GM19193 (cell line): ENCODE measurements around the gene STKLD1.

Experiments
- POLR2A ChIP-seq: IDR thresholded peaks from 4 replicates; pipeline ENCODE4 v1.6.1; 2011; ENCODE audit not compliant: insufficient read depth, insufficient read length; ENCODE audit errors: extremely low read depth

The STKLD1 gene

DNA sequence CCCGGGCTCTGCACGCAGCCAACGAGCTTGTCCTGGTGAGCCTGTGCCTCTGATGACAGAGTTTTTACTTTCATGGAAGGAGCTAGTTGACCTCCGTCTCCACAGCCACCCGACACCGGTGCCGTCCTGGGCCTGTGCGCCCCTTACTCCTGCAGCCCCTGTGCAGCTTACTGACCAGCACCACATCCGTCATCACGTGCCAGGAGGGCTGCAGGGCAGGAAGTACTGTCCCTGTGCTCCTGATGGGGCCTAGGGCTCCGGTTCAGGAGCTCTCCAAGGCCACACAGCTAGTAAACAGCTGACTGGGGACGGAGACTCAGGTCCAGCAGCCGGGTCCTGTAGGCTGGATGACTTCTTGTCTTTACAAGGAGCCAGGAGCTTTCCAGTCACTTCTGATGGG is 10.2 kb downstream of the STKLD1 start:
- TF ChIP-seq POLR2A: no peak

GRCh38 chr9:133387680-133388079 is 11.5 kb downstream of the STKLD1 start:
- no peak for TF ChIP-seq POLR2A

GRCh38 chr9:133389025-133389557 is 12.9 kb downstream of the STKLD1 start:
- TF ChIP-seq POLR2A: no peak

- TF ChIP-seq POLR2A: no peak
These were observed 13.4 kb downstream of the STKLD1 start for GRCh38 chr9:133389562-133389961.

- no peak for TF ChIP-seq POLR2A
These were observed 14.5 kb downstream of the STKLD1 start for GRCh38 chr9:133390713-133391112.

DNA sequence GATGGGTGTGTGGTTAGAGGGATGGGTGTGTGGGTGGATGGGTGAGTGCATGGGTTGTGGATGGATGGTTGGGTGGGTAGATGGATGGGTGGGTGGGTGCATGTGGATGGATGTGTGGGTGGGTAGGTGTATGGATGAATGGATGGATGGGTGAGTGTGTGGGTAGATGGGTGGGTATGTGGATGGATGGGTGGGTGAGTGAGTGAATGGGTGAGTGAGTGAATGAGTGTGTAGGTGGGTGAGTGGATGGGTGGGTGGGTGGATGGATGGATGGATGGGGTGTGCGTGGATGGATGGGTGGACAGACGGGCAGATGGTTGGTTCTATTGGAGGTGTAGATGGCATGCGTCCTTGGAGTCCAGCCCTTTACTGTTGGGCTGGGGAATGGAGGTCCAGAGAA is 17.2 kb downstream of the STKLD1 start:
- no peak for TF ChIP-seq POLR2A

- no peak for TF ChIP-seq POLR2A
These were observed 18.6 kb downstream of the STKLD1 start for GRCh38 chr9:133394687-133395271.

GRCh38 chr9:133396952-133397351 is 20.8 kb downstream of the STKLD1 start:
- no peak for TF ChIP-seq POLR2A

GRCh38 chr9:133397370-133397769 is 21.2 kb downstream of the STKLD1 start:
- TF ChIP-seq POLR2A: no peak

- TF ChIP-seq POLR2A: no peak
These were observed 21.7 kb downstream of the STKLD1 start for GRCh38 chr9:133397895-133398294.

GRCh38 chr9:133400292-133400691 is 24.1 kb downstream of the STKLD1 start:
- TF ChIP-seq POLR2A: no peak

DNA sequence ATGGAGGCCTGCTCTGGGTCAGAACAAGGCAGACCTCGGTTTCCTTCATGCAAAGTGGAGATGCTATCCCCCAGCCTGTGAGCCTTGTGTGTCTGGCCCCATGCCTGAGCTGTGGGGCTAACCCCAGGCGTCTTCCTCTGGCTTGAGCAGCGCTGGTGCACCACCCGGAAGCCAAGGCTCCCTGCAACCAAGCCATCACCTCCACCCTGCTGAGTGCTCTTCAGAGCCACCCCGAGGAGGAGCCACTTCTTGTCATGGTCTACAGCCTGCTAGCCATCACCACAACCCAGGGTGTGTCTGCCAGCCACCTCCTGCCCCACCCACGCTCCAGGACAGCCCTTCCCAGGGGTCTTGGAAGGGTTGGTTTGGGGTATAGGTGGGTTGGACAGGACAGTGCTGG is 25.4 kb downstream of the STKLD1 start:
- TF ChIP-seq POLR2A: no peak

DNA sequence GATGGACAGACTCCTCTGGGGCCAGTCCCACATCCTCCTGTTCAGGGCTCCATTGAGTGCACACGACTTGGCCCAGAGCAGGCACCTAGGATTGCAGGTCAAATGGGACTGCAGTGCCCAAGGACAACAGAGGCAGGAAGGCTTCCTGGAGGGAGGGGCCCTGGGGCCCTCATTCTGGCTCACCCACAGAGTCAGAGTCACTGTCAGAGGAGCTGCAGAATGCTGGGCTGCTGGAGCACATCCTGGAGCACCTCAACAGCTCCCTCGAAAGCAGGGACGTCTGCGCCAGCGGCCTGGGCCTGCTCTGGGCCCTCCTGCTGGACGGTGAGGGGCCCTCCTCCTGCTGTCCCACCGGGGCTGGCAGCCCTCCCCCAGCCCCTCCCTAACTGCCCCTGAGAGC is 26.5 kb downstream of the STKLD1 start:
- no peak for TF ChIP-seq POLR2A

- TF ChIP-seq POLR2A: no peak
These were observed 27.7 kb downstream of the STKLD1 start for GRCh38 chr9:133403766-133404453.

GRCh38 chr9:133404454-133405002 is 28.4 kb downstream of the STKLD1 start:
- no peak for TF ChIP-seq POLR2A
